SK-N-SH treated with all-trans-retinoic acid at 6 μM for 48 hours (cell line): Measurements from ENCODE around the gene CEP120.

Source experiments
- ARNTL ChIP-seq: fragments of 450-650 bp; formaldehyde crosslinking; IDR thresholded peaks from 2 replicates; pipeline ENCODE4 v1.5.0; 2020; ENCODE audit warnings: low read depth, mild to moderate bottlenecking, moderate library complexity, borderline replicate concordance
- CSDC2 ChIP-seq: fragments of 250-450 bp; sonication (Bioruptor Pico); IDR thresholded peaks from 2 replicates; pipeline ENCODE4 v1.5.0; 2020; ENCODE audit warnings: mild to moderate bottlenecking, moderate library complexity
- ISL1 ChIP-seq: fragments of 250-450 bp; sonication (Bioruptor Pico); IDR thresholded peaks from 2 replicates; pipeline ENCODE4 v2.1.2; 2022; ENCODE audit warnings: mild to moderate bottlenecking, moderate library complexity
- OSR1 ChIP-seq: fragments of 250-450 bp; sonication (Bioruptor Pico); IDR thresholded peaks from 2 replicates; pipeline ENCODE4 v1.8.0; 2022; ENCODE audit warnings: moderate library complexity, mild to moderate bottlenecking, inconsistent platforms
- RARB ChIP-seq: fragments of 250-450 bp; sonication (Bioruptor Pico); IDR thresholded peaks from 2 replicates; pipeline ENCODE4 v1.8.0; 2021; ENCODE audit warnings: mild to moderate bottlenecking, moderate library complexity
- ZFP30 ChIP-seq: fragments of 450-650 bp; formaldehyde crosslinking; IDR thresholded peaks from 2 replicates; pipeline ENCODE4 v1.5.0; 2022; ENCODE audit warnings: mild to moderate bottlenecking, moderate library complexity
- ZNF8 ChIP-seq: fragments of 450-650 bp; formaldehyde crosslinking; IDR thresholded peaks from 2 replicates; pipeline ENCODE4 v1.5.0; 2020; ENCODE audit warnings: mild to moderate bottlenecking, moderate library complexity
- TF ChIP-seq, protein P1 (sequence below): fragments of 250-450 bp; sonication (Bioruptor Pico); IDR thresholded peaks from 2 replicates; pipeline ENCODE4 v1.5.0; 2020; ENCODE audit warnings: mild to moderate bottlenecking, moderate library complexity
- TF ChIP-seq, protein P2 (sequence below): fragments of 250-450 bp; sonication (Bioruptor Pico); IDR thresholded peaks from 2 replicates; pipeline ENCODE4 v1.8.0; 2021; ENCODE audit warnings: low read depth, mild to moderate bottlenecking, moderate library complexity, borderline replicate concordance
- TF ChIP-seq, protein P3 (sequence below): fragments of 250-450 bp; sonication (Bioruptor Pico); IDR thresholded peaks from 2 replicates; pipeline ENCODE4 v1.5.1; 2021; ENCODE audit warnings: mild to moderate bottlenecking, moderate library complexity
- TF ChIP-seq, protein P4 (sequence below): fragments of 250-450 bp; sonication (Bioruptor Pico); IDR thresholded peaks from 2 replicates; pipeline ENCODE4 v1.8.0; 2020; ENCODE audit warnings: mild to moderate bottlenecking, moderate library complexity, borderline replicate concordance

DNA sequence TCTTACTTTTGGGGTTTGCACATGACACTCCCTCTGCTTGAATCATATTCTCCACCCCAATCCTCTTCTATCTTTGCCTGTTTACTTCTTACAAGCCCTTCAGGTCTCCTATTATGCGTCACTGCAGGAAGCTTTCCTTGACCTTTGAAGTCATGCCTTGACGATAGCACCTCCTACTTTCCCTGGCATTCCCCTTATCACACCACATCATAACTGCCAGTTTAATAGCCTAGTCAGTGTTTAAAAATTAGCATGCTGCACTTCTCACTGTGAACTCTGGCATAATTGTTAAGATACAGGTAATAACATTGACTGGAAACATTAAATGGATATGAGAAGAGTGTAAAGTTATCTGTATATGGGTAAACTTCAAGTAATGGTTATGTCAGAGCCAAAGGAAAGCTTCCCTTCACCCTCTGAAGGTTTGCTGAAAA is 37.1 kb upstream of the CEP120 start:
- TF ChIP-seq ZFP30 (CRISPR knock-in tag) (no peak), RARB (CRISPR knock-in tag) (no peak), ISL1 (CRISPR knock-in tag) (no peak), OSR1 (no peak), ZNF8 (CRISPR knock-in tag) (no peak), ARNTL (CRISPR knock-in tag) (no peak), CSDC2 (CRISPR knock-in tag) (no peak)
- TF ChIP-seq, protein P1, sequence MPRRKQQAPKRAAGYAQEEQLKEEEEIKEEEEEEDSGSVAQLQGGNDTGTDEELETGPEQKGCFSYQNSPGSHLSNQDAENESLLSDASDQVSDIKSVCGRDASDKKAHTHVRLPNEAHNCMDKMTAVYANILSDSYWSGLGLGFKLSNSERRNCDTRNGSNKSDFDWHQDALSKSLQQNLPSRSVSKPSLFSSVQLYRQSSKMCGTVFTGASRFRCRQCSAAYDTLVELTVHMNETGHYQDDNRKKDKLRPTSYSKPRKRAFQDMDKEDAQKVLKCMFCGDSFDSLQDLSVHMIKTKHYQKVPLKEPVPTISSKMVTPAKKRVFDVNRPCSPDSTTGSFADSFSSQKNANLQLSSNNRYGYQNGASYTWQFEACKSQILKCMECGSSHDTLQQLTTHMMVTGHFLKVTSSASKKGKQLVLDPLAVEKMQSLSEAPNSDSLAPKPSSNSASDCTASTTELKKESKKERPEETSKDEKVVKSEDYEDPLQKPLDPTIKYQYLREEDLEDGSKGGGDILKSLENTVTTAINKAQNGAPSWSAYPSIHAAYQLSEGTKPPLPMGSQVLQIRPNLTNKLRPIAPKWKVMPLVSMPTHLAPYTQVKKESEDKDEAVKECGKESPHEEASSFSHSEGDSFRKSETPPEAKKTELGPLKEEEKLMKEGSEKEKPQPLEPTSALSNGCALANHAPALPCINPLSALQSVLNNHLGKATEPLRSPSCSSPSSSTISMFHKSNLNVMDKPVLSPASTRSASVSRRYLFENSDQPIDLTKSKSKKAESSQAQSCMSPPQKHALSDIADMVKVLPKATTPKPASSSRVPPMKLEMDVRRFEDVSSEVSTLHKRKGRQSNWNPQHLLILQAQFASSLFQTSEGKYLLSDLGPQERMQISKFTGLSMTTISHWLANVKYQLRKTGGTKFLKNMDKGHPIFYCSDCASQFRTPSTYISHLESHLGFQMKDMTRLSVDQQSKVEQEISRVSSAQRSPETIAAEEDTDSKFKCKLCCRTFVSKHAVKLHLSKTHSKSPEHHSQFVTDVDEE (CRISPR knock-in tag), result no peak
- TF ChIP-seq, protein P2, sequence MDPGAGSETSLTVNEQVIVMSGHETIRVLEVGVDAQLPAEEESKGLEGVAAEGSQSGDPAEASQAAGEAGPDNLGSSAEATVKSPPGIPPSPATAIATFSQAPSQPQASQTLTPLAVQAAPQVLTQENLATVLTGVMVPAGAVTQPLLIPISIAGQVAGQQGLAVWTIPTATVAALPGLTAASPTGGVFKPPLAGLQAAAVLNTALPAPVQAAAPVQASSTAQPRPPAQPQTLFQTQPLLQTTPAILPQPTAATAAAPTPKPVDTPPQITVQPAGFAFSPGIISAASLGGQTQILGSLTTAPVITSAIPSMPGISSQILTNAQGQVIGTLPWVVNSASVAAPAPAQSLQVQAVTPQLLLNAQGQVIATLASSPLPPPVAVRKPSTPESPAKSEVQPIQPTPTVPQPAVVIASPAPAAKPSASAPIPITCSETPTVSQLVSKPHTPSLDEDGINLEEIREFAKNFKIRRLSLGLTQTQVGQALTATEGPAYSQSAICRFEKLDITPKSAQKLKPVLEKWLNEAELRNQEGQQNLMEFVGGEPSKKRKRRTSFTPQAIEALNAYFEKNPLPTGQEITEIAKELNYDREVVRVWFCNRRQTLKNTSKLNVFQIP (CRISPR knock-in tag), result no peak
- TF ChIP-seq, protein P3, sequence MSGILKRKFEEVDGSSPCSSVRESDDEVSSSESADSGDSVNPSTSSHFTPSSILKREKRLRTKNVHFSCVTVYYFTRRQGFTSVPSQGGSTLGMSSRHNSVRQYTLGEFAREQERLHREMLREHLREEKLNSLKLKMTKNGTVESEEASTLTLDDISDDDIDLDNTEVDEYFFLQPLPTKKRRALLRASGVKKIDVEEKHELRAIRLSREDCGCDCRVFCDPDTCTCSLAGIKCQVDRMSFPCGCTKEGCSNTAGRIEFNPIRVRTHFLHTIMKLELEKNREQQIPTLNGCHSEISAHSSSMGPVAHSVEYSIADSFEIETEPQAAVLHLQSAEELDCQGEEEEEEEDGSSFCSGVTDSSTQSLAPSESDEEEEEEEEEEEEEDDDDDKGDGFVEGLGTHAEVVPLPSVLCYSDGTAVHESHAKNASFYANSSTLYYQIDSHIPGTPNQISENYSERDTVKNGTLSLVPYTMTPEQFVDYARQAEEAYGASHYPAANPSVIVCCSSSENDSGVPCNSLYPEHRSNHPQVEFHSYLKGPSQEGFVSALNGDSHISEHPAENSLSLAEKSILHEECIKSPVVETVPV (CRISPR knock-in tag), result no peak
- TF ChIP-seq, protein P4, sequence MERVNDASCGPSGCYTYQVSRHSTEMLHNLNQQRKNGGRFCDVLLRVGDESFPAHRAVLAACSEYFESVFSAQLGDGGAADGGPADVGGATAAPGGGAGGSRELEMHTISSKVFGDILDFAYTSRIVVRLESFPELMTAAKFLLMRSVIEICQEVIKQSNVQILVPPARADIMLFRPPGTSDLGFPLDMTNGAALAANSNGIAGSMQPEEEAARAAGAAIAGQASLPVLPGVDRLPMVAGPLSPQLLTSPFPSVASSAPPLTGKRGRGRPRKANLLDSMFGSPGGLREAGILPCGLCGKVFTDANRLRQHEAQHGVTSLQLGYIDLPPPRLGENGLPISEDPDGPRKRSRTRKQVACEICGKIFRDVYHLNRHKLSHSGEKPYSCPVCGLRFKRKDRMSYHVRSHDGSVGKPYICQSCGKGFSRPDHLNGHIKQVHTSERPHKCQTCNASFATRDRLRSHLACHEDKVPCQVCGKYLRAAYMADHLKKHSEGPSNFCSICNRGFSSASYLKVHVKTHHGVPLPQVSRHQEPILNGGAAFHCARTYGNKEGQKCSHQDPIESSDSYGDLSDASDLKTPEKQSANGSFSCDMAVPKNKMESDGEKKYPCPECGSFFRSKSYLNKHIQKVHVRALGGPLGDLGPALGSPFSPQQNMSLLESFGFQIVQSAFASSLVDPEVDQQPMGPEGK (CRISPR knock-in tag), result no peak
